KOPT-K1 (cell line): ENCODE results near the gene FOXO4.
A peak's percentile ranks its signal among the peaks of the same experiment; 100 is the strongest.
"Not testable (repeated sequence)": the region's sequence is repeated elsewhere in the genome, so short reads cannot be mapped to it uniquely, and the experiment has no call there.

ENCODE experiments used
- H3K27ac ChIP-seq: fragments of 200-600 bp; sonication (generic); 2 replicates; pipeline ENCODE4 v1.5.1; 2016; ENCODE audit warnings: antibody characterized with exemption, mild to moderate bottlenecking, low read depth, low read length; ENCODE audit not compliant: poor library complexity, severe bottlenecking
- H3K36me3 ChIP-seq: fragments of 200-600 bp; sonication (generic); 2 replicates; pipeline ENCODE4 v1.5.1; 2017; ENCODE audit warnings: antibody characterized with exemption, mild to moderate bottlenecking, low read length, moderate library complexity; ENCODE audit not compliant: insufficient read depth
- H3K9me3 ChIP-seq: fragments of 200-600 bp; sonication (generic); 2 replicates; pipeline ENCODE4 v1.5.1; 2017; ENCODE audit warnings: antibody characterized with exemption, low read length, mild to moderate bottlenecking; ENCODE audit not compliant: insufficient read depth, poor library complexity, severe bottlenecking

The FOXO4 gene

GRCh38 chrX:71095555-71095980 is at the start of gene FOXO4:
Gene FOXO4, plus strand, starts transcription at chrX:71095851. Its CDS starts 678 bp downstream, at chrX:71096529.
- Histone ChIP-seq H3K9me3 (no peaks in the 10 kb centered on the region), H3K27ac (peak within 1 kb of the TSS; percentile 65), H3K36me3 (no peaks in the 10 kb centered on the region)

- not testable (repeated sequence) for H3K36me3 ChIP-seq, H3K9me3 ChIP-seq, H3K27ac ChIP-seq
These were observed 47.8 kb upstream of the FOXO4 start for GRCh38 chrX:71047891-71048290.

- H3K27ac ChIP-seq: peak overlapping the region; percentile 81
- no peaks in the 10 kb centered on the region for H3K9me3 ChIP-seq
- peaks cover 12% of the 10 kb centered on the region for H3K36me3 ChIP-seq
These were observed 42.9 kb upstream of the FOXO4 start for GRCh38 chrX:71052721-71053120.

GRCh38 chrX:71053217-71053621 is 42.4 kb upstream of the FOXO4 start:
- Histone ChIP-seq H3K27ac (peak overlapping the region; percentile 81), H3K9me3 (no peaks in the 10 kb centered on the region), H3K36me3 (peaks cover 17% of the 10 kb centered on the region)

GRCh38 chrX:71056867-71057266 is 38.8 kb upstream of the FOXO4 start:
- peaks cover 43% of the 10 kb centered on the region for H3K36me3 ChIP-seq
- H3K9me3 ChIP-seq: no peaks in the 10 kb centered on the region
- H3K27ac ChIP-seq: no peak overlapping the region

GRCh38 chrX:71057848-71058530 is 37.7 kb upstream of the FOXO4 start:
- Histone ChIP-seq H3K9me3 (no peaks in the 10 kb centered on the region), H3K36me3 (peaks cover 50% of the 10 kb centered on the region), H3K27ac (no peak overlapping the region)

GRCh38 chrX:71060127-71060526 is 35.5 kb upstream of the FOXO4 start:
- H3K9me3 ChIP-seq: no peaks in the 10 kb centered on the region
- no peak overlapping the region for H3K27ac ChIP-seq
- peaks cover 50% of the 10 kb centered on the region for H3K36me3 ChIP-seq

GRCh38 chrX:71067089-71067488 is 28.6 kb upstream of the FOXO4 start:
- no peaks in the 10 kb centered on the region for H3K9me3 ChIP-seq
- H3K36me3 ChIP-seq: peaks cover 8% of the 10 kb centered on the region; the same call in 1 of the 2 replicates
- H3K27ac ChIP-seq: peak overlapping the region; percentile 89

- H3K36me3 ChIP-seq: peaks cover 6% of the 10 kb centered on the region; the same call in 1 of the 2 replicates
- no peaks in the 10 kb centered on the region for H3K9me3 ChIP-seq
- H3K27ac ChIP-seq: peak overlapping the region; percentile 89
These were observed 28.0 kb upstream of the FOXO4 start for GRCh38 chrX:71067712-71068043.

- Histone ChIP-seq H3K27ac (peak within 1 kb of the TSS; percentile 89), H3K9me3 (no peaks in the 10 kb centered on the region), H3K36me3 (0 out of 2 replicates have a peak, but pooled peaks cover 4% of the 10 kb centered on the region)
These were observed 27.4 kb upstream of the FOXO4 start, which contains the start of gene SNX12 for GRCh38 chrX:71068044-71068918. Gene SNX12, minus strand, starts transcription at chrX:71068334. Its CDS starts 28 bp downstream, at chrX:71068306.

GRCh38 chrX:71070531-71070930 is 25.1 kb upstream of the FOXO4 start:
- Histone ChIP-seq H3K9me3 (no peaks in the 10 kb centered on the region), H3K27ac (no peak overlapping the region), H3K36me3 (0 out of 2 replicates have a peak, but pooled peaks cover 4% of the 10 kb centered on the region)

- Histone ChIP-seq H3K27ac (no peak overlapping the region), H3K36me3 (no peaks in the 10 kb centered on the region), H3K9me3 (no peaks in the 10 kb centered on the region)
These were observed 14.1 kb upstream of the FOXO4 start for GRCh38 chrX:71081330-71082123.

GRCh38 chrX:71082124-71082647 is 13.5 kb upstream of the FOXO4 start:
- Histone ChIP-seq H3K9me3 (no peaks in the 10 kb centered on the region), H3K36me3 (no peaks in the 10 kb centered on the region), H3K27ac (no peak overlapping the region)

- no peak overlapping the region for H3K27ac ChIP-seq
These were observed 12.8 kb upstream of the FOXO4 start for GRCh38 chrX:71082822-71083221.

GRCh38 chrX:71085900-71086299 is 9.8 kb upstream of the FOXO4 start:
- no peaks in the 10 kb centered on the region for H3K36me3 ChIP-seq
- H3K27ac ChIP-seq: no peak overlapping the region
- no peaks in the 10 kb centered on the region for H3K9me3 ChIP-seq

More at GRCh38 chrX:71082822-71083221, 12.8 kb upstream of the FOXO4 start:
- H3K36me3 ChIP-seq: no peaks in the 10 kb centered on the region
- H3K9me3 ChIP-seq: no peaks in the 10 kb centered on the region
